Myocyte (in vitro differentiated cells): ENCODE data around the gene TOR2A. TPM values are rescaled to one million over a fixed set of nuclear protein-coding genes. Genes with fewer than 3 reads are reported as not detected.

Source experiments
- DNase-seq: peaks from one replicate; pipeline ENCODE4 v3.0.0-alpha.2; 2012; ENCODE audit warnings: low read depth
- total RNA-seq: library from RNA; depleted of rRNA; stranded (reverse); fragments of >200 nt; gene quantifications from 2 replicates; pipeline ENCODE4 v1.2.3, GENCODE V29; 2014

Gene TOR2A
- total RNA-seq, 1 donor from 2014 or later: 7.4 TPM

- DNase-seq: no peak
These were observed 35.0 kb downstream of the TOR2A start for GRCh38 chr9:127700140-127700539.

DNA sequence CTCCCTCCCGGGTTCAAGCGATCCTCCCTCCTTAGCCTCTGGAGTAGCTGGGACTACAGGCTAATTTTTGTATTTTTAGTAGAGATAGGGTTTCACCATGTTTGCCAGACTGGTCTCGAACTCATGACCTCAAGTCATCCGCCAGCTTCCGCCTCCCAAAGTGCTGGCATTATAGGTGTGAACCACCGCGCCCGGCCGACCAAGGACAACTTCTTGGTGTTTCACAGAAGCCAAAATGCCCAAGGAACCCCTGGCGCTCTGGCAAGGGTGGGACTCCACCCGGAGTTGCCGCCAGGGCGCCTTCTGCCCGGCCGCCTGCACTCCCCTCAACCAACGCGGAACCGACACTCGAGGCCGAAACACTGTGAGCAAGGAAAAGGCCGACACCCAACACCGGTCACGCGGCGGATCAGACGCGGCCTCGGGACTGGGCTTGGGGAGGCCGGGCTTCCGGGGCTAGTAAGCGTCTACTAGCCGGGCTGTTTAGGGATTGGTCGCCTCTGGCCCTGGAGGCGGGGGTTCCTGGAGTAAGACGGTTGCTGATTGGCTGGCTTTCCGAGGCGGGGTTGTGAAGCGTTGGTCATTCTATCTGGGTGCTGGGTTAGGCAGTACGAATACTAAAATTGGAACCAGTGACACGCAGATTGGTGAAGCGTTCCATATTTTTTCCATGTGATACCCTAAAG is 36.0 kb downstream of the TOR2A start:
- peak; percentile 92 for DNase-seq

GRCh38 chr9:127698386-127698785 is 36.7 kb downstream of the TOR2A start:
- no peak for DNase-seq

DNA sequence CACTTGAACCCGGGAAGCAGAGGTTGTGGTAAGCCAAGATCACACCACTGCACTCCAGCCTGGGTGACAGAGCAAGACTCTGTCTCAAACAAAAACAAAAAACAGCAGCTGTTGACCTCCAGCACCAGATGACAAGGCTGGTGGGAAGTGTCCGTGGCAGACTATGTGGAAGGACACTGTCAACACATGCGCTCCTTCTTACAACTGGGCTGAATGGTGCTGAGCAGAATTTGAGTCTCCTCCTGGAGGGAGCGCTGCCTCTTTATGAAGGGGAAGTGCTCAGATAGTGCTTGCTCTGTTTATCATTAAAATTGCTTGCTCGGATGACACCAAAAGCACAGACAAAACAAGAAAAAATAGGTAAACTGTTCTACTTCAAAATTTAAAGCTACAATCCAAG is 37.5 kb downstream of the TOR2A start:
- DNase-seq: peak; percentile 79

- DNase-seq: peak; percentile 53
These were observed 40.0 kb downstream of the TOR2A start for GRCh38 chr9:127694890-127695720.

DNA sequence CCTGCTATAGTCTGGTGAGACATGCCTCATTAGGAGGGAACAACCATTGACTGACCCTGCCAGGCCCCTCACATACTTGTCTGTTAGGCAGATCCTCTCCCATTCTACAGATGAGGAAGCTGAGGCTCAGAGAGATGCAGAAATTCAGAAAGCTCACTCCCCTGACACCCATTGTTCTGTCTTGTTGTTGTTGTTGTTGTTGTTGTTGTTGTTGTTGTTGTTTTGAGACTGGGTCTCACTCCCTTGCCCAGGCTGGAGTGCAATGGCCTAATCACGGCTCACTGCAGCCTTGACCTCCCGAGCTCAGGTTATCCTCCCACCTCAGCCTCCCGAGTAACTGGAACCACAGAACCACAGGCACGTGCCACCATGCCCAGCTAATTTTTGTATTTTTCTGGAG is 41.4 kb downstream of the TOR2A start:
- no peak for DNase-seq

DNA sequence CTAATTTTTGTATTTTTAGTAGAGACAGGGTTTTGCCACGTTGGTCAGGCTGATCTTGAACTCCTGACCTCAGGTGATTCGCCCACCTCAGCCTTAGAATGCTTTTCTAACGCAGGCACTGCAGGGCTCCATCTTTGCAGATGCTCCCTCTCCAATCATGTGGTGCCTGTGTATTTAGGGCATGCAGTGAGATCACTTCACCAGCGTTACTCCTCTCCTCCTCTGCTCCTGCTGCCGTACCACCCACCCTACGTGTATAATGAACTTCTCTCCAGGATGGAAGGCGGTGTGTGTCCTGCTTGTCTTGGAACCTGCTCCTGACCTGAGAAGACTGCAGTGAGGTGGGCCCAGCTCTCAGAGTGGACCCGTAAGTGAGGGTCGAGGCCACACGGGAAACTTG is 42.0 kb downstream of the TOR2A start:
- no peak for DNase-seq

GRCh38 chr9:127692071-127692470 is 43.0 kb downstream of the TOR2A start:
- DNase-seq: no peak

GRCh38 chr9:127690735-127691134 is 44.4 kb downstream of the TOR2A start:
- DNase-seq: no peak

GRCh38 chr9:127689329-127690000 is 45.6 kb downstream of the TOR2A start:
- DNase-seq: no peak

DNA sequence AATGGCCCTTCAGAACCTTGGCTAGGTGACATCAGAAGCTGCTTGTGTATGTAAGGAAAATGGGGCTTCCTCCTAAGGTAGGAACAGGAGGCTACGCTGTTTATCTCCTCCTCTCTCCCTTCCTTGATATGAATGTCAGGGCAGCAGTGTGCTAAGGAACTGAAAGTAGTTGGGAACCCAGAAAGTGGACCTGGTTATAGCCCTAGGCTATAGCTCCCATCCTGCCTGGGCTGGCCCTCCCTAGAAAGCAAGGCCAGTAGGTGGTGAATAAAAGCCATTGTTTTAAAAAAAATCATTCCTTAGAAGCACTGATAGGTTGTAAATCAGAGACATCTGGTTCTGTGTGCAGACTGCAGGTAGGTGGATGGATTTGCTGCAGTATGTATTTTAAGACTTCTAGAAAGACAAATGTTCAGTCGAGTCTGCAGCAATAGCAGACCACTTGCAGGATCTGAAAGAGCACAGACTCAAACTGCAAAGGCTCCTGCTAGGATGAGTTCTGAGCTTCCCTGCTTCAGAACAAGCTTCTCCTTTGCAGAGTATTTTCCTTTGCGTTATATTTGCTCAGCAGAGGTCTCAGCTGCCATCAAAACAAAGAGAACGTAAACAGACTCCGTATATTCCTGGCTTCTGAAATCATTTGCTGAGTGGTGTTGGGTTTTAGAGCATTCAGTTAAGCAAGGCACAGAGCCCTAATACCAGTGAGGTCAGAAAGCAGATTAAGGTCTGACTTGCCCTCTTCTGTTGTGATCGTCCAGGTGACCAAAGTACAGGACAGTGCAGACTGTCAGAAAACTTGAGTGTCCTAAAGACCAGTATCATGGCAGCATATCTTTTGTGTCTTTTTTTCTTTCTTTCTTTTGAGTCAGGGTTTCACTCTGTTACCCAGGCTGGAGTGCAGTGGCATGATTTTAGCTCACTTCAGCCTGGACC is 48.4 kb downstream of the TOR2A start:
- no peak for DNase-seq

GRCh38 chr9:127684576-127684975 is 50.5 kb downstream of the TOR2A start:
- peak; percentile 92 for DNase-seq

DNA sequence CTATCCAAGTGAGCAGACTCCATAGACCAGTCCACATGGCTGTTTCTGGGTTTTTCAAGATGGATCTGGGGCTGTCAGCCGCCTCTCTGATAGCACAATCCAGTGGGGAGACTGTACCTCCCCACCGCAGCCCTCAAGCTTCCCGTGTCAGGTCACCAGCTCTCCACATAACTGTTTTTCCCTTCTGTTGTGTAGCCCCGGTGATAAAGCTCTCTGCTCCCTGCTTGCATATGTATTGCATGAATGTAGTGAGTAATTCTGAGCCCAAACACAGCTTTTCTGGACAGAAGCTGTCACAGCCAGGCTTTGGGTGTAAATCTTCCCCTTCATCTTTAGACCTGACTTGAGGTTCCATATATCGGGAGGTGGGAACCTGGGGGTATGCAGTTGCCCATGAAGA is 51.4 kb downstream of the TOR2A start:
- DNase-seq: no peak

- peak; percentile 83 for DNase-seq
These were observed 52.5 kb downstream of the TOR2A start for GRCh38 chr9:127682351-127683136.

Other genes starting within 250 kb of the TOR2A start
- 10.6 and 21.9 TPM in 2 replicates for gene STXBP1, start 123.0 kb downstream of the TOR2A start, total RNA-seq
- gene CFAP157, start 28.3 kb downstream of the TOR2A start, total RNA-seq: 0.13 and 0.21 TPM in 2 replicates
- 35.6 and 57.0 TPM in 2 replicates for gene PTRH1, start 19.6 kb downstream of the TOR2A start, total RNA-seq
- 0.05 TPM in 1 of 2 replicates, not detected in the other for gene TTC16, start 19.2 kb downstream of the TOR2A start, total RNA-seq
- gene SH2D3C, start 43.4 kb upstream of the TOR2A start, total RNA-seq: 0.16 and 0.36 TPM in 2 replicates
- 71.1 and 84.0 TPM in 2 replicates for gene CDK9, start 50.7 kb upstream of the TOR2A start, total RNA-seq
- 141 and 200 TPM in 2 replicates for gene FPGS, start 67.6 kb upstream of the TOR2A start, total RNA-seq
- gene ENG, start 119.4 kb upstream of the TOR2A start, total RNA-seq: 10.5 and 12.5 TPM in 2 replicates
- gene AK1, start 142.4 kb upstream of the TOR2A start, total RNA-seq: 611 and 777 TPM in 2 replicates
- 111 and 121 TPM in 2 replicates for gene ST6GALNAC6, start 164.3 kb upstream of the TOR2A start, total RNA-seq
- 114 and 195 TPM in 2 replicates for gene ST6GALNAC4, start 181.7 kb upstream of the TOR2A start, total RNA-seq
- gene PIP5KL1, start 195.5 kb upstream of the TOR2A start, total RNA-seq: 0.36 and 1.5 TPM in 2 replicates
- gene DPM2, start 202.6 kb upstream of the TOR2A start, total RNA-seq: 12.5 and 12.6 TPM in 2 replicates
- gene EEIG1, start 245.7 kb upstream of the TOR2A start, total RNA-seq: 4.8 and 6.7 TPM in 2 replicates